KMS-11 (cell line): ENCODE data around the gene LRRC39.

ENCODE experiments used
- H2AFZ ChIP-seq: fragments of 200-600 bp; sonication (generic); 2 replicates; pipeline ENCODE4 v1.6.1; 2016; ENCODE audit warnings: antibody characterized with exemption, mixed run types, low read depth
- H3K27ac ChIP-seq: fragments of 200-600 bp; sonication (generic); 2 replicates; pipeline ENCODE4 v1.6.1; 2016; ENCODE audit warnings: mild to moderate bottlenecking, mixed run types
- H3K27me3 ChIP-seq: fragments of 200-600 bp; sonication (generic); 2 replicates; pipeline ENCODE4 v1.6.1; 2017; ENCODE audit warnings: mild to moderate bottlenecking, low read depth, mixed run types, moderate library complexity; ENCODE audit not compliant: insufficient read depth
- H3K36me3 ChIP-seq: fragments of 200-600 bp; sonication (generic); 2 replicates; pipeline ENCODE4 v1.6.1; 2017; ENCODE audit warnings: mild to moderate bottlenecking, mixed run types; ENCODE audit not compliant: insufficient read depth
- H3K4me1 ChIP-seq: fragments of 200-600 bp; sonication (generic); 2 replicates; pipeline ENCODE4 v1.6.1; 2016; ENCODE audit warnings: mild to moderate bottlenecking, low read depth, mixed run types; ENCODE audit not compliant: poor library complexity, severe bottlenecking
- H3K4me2 ChIP-seq: fragments of 200-600 bp; sonication (generic); 2 replicates; pipeline ENCODE4 v1.7.0; 2016; ENCODE audit warnings: mild to moderate bottlenecking, mixed run types
- H3K4me3 ChIP-seq: fragments of 200-600 bp; sonication (generic); IDR thresholded peaks from 2 replicates; pipeline ENCODE4 v1.6.1; 2017; ENCODE audit warnings: low read depth, low read length, mixed read lengths; ENCODE audit not compliant: insufficient read depth
- H3K79me2 ChIP-seq: fragments of 200-600 bp; sonication (generic); 2 replicates; pipeline ENCODE4 v1.6.1; 2016; ENCODE audit warnings: low read depth, mixed run types; ENCODE audit not compliant: insufficient read depth
- H3K9ac ChIP-seq: fragments of 200-600 bp; sonication (generic); 2 replicates; pipeline ENCODE4 v1.6.1; 2016; ENCODE audit warnings: mild to moderate bottlenecking, mixed run types
- H4K20me1 ChIP-seq: fragments of 200-600 bp; sonication (generic); 2 replicates; pipeline ENCODE4 v1.6.1; 2016; ENCODE audit warnings: mild to moderate bottlenecking, mixed run types; ENCODE audit not compliant: insufficient read depth
- CTCF ChIP-seq: fragments of 200-600 bp; sonication (generic); conservative IDR thresholded peaks from 2 replicates; pipeline ENCODE4 v1.6.1; 2017; ENCODE audit warnings: low read depth, mild to moderate bottlenecking, antibody characterized with exemption, low read length, moderate library complexity, mixed read lengths

Gene LRRC39

GRCh38 chr1:100147875-100148274 is 30.2 kb downstream of the LRRC39 start:
- Histone ChIP-seq H3K27ac (no peak overlapping the region), H3K4me2 (no peak overlapping the region), H2AFZ (no peak overlapping the region), H3K27me3 (no peaks in the 10 kb centered on the region), H3K36me3 (no peaks in the 10 kb centered on the region), H3K4me1 (no peaks in the 10 kb centered on the region), H3K9ac (no peak overlapping the region), H3K79me2 (no peaks in the 10 kb centered on the region), H3K4me3 (no peak overlapping the region), H4K20me1 (no peaks in the 10 kb centered on the region)
- no peak for TF ChIP-seq CTCF

DNA sequence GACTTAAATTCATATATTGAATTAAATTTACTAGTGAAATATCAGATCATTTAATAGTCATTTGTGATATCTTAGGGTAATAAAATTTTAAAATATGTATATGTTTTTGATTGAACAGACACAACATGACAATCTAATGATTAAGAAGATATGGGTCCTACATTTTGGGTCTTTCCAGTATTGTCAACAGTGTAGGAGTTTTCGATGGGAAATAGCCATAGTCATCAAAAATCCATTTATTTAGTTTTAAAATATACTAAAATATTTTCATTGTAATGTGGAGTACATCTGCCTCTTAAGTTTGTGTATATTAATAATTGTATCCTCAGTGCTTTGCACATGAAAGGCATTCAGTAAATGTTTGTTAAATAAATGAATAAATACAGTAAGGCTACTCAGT is 31.1 kb downstream of the LRRC39 start:
- H3K4me2 ChIP-seq = no peak overlapping the region
- no peak overlapping the region for H3K9ac ChIP-seq
- no peaks in the 10 kb centered on the region for H4K20me1 ChIP-seq
- no peaks in the 10 kb centered on the region for H3K27me3 ChIP-seq
- H2AFZ ChIP-seq = no peak overlapping the region
- no peak overlapping the region for H3K4me3 ChIP-seq
- no peaks in the 10 kb centered on the region for H3K79me2 ChIP-seq
- H3K27ac ChIP-seq = no peak overlapping the region
- TF ChIP-seq CTCF = no peak
- no peaks in the 10 kb centered on the region for H3K4me1 ChIP-seq
- no peaks in the 10 kb centered on the region for H3K36me3 ChIP-seq

- no peaks in the 10 kb centered on the region for H4K20me1 ChIP-seq
- H2AFZ ChIP-seq = no peak overlapping the region
- TF ChIP-seq CTCF = no peak
- no peak overlapping the region for H3K4me2 ChIP-seq
- H3K79me2 ChIP-seq = no peaks in the 10 kb centered on the region
- no peak overlapping the region for H3K27ac ChIP-seq
- 0 out of 2 replicates have a peak, but pooled peaks cover 3% of the 10 kb centered on the region for H3K36me3 ChIP-seq
- H3K27me3 ChIP-seq = no peaks in the 10 kb centered on the region
- H3K4me1 ChIP-seq = no peaks in the 10 kb centered on the region
- no peak overlapping the region for H3K9ac ChIP-seq
- H3K4me3 ChIP-seq = no peak overlapping the region
Observed at GRCh38 chr1:100145116-100145515, 32.9 kb downstream of the LRRC39 start.

- Histone ChIP-seq H3K4me3 (no peak overlapping the region), H3K79me2 (no peaks in the 10 kb centered on the region), H3K36me3 (0 out of 2 replicates have a peak, but pooled peaks cover 3% of the 10 kb centered on the region), H3K27me3 (no peaks in the 10 kb centered on the region), H3K4me2 (no peak overlapping the region), H3K9ac (no peak overlapping the region), H2AFZ (no peak overlapping the region), H3K27ac (no peak overlapping the region), H3K4me1 (no peaks in the 10 kb centered on the region), H4K20me1 (no peaks in the 10 kb centered on the region)
- TF ChIP-seq CTCF = no peak
Observed at GRCh38 chr1:100142343-100142742, 35.7 kb downstream of the LRRC39 start.
